Stimulated activated CD8-positive, alpha-beta memory T cell treated with anti-CD3 and anti-CD28 coated beads, Interleukin-7, amount 100 ng/mL, for 48 hours (primary cell): Measurements from ENCODE around the gene SLC13A4.
"Not testable (repeated sequence)": the region's sequence is repeated elsewhere in the genome, so short reads cannot be mapped to it uniquely, and the experiment has no call there.

ENCODE experiments used
- DNase-seq, 2 donors: peaks; one replicate each; pipeline ENCODE4 v3.0.0-alpha.2; 2020; ENCODE audit warnings: low read depth in 1 of 2; ENCODE audit errors: extremely low read depth in 1 of 2

SLC13A4 gene

GRCh38 chr7:135753616-135754413, 25.8 kb upstream of the SLC13A4 start:
- DNase-seq: no peak

GRCh38 chr7:135748770-135749169, 20.8 kb upstream of the SLC13A4 start, which contains the start of gene FAM180A:
Gene FAM180A, minus strand, starts transcription at chr7:135748813. Its CDS starts 233 bp downstream, at chr7:135748580.
- DNase-seq: no peak

- no peak for DNase-seq
Measured at GRCh38 chr7:135747366-135747765, 19.4 kb upstream of the SLC13A4 start.

GRCh38 chr7:135745703-135746312, 17.8 kb upstream of the SLC13A4 start:
- no peak for DNase-seq

- no peak for DNase-seq
Measured at GRCh38 chr7:135744938-135745702, 17.1 kb upstream of the SLC13A4 start.

- DNase-seq: no peak
Measured at GRCh38 chr7:135743907-135744731, 16.1 kb upstream of the SLC13A4 start.

GRCh38 chr7:135742371-135742770, 14.4 kb upstream of the SLC13A4 start:
- no peak for DNase-seq

- no peak for DNase-seq
Measured at GRCh38 chr7:135741905-135742304, 13.9 kb upstream of the SLC13A4 start.

GRCh38 chr7:135740889-135741288, 12.9 kb upstream of the SLC13A4 start:
- no peak for DNase-seq

GRCh38 chr7:135737306-135737647, 9.3 kb upstream of the SLC13A4 start:
- DNase-seq: not testable (repeated sequence)

GRCh38 chr7:135736586-135737305, 8.8 kb upstream of the SLC13A4 start:
- DNase-seq: no peak

- no peak for DNase-seq
Measured at GRCh38 chr7:135734343-135734689, 6.3 kb upstream of the SLC13A4 start.

- no peak for DNase-seq
Measured at GRCh38 chr7:135733603-135734342, 5.8 kb upstream of the SLC13A4 start.

- DNase-seq: no peak
Measured at GRCh38 chr7:135731131-135731530, 3.1 kb upstream of the SLC13A4 start.

GRCh38 chr7:135729230-135729629, 1.2 kb upstream of the SLC13A4 start:
- no peak for DNase-seq

GRCh38 chr7:135726911-135727673, 894 bp downstream of the SLC13A4 start:
- DNase-seq: no peak

GRCh38 chr7:135726276-135726788, 1.7 kb downstream of the SLC13A4 start:
- DNase-seq: no peak

GRCh38 chr7:135723411-135723810, 4.6 kb downstream of the SLC13A4 start:
- DNase-seq: no peak
